B cell (primary cell): ENCODE results near the gene GARIN5A. TPM values are rescaled to one million over a fixed set of nuclear protein-coding genes. Genes with fewer than 3 reads are reported as not detected.

Experiments used
- ATAC-seq: fragments of 200-7000 bp; cut with Tn5 transposase; one replicate; pipeline ENCODE4 v1.10.0; 2021; ENCODE audit warnings: low read depth, mild to moderate bottlenecking, moderate number of reproducible peaks, moderate library complexity
- CTCF ChIA-PET: fragments of 350-600 bp; sonication (Branson Sonifier 250); formaldehyde crosslinking; loops from one replicate; lab custom pipeline; 2021; ENCODE audit warnings: antibody characterized with exemption, inconsistent platforms; lab: Charles Lee
- POLR2A ChIA-PET: fragments of 350-600 bp; sonication (Branson Sonifier 250); formaldehyde crosslinking; loops from one replicate; lab custom pipeline; 2021; ENCODE audit warnings: antibody characterized with exemption; lab: Charles Lee
- DNase-seq: peaks from one replicate; pipeline ENCODE4 v3.0.0; 2013
- H2AFZ ChIP-seq: 2 replicates; pipeline ENCODE4 v1.6.1; 2012; ENCODE audit warnings: mild to moderate bottlenecking, low read depth, low read length; ENCODE audit not compliant: insufficient read depth, poor library complexity, severe bottlenecking
- H3K27ac ChIP-seq, 2 donors: 1 replicate in 1 of 2; 2 replicates in 1 of 2; pipeline ENCODE4 v1.5.1; 2012 to 2013; ENCODE audit warnings: low read length in 2 of 2, mild to moderate bottlenecking in 2 of 2, moderate library complexity in 1 of 2
- H3K27me3 ChIP-seq, 4 experiments: fragments of 200-600 bp in 1 of 4; sonication (generic) in 1 of 4; replicated peaks in 1 of 4; 1 replicate in 2 of 4; 2 replicates in 2 of 4; pipeline versions ENCODE4 v1.6.1 to v1.7.0; 2013 to 2016; ENCODE audit warnings: low read length in 3 of 4, mild to moderate bottlenecking in 2 of 4, mixed read lengths in 1 of 4, moderate library complexity in 1 of 4; ENCODE audit not compliant: insufficient read depth in 4 of 4, control insufficient read depth in 3 of 4; ENCODE audit errors: control extremely low read depth in 1 of 4
- H3K36me3 ChIP-seq, 2 experiments: replicated peaks in 1 of 2; 1 replicate in 1 of 2; 2 replicates in 1 of 2; pipeline versions ENCODE4 v1.6.1 to v1.7.1; 2013; ENCODE audit warnings: low read length in 1 of 2; ENCODE audit not compliant: insufficient read depth in 2 of 2, control insufficient read depth in 1 of 2; ENCODE audit errors: control extremely low read depth in 1 of 2, extremely low read depth in 1 of 2
- H3K4me1 ChIP-seq, 2 donors: fragments of 200-600 bp in 1 of 2; sonication (generic) in 1 of 2; 1 replicate in 1 of 2; 2 replicates in 1 of 2; pipeline versions ENCODE4 v1.5.1 to v1.6.1; 2013 to 2017; ENCODE audit warnings: low read length in 2 of 2; ENCODE audit not compliant: control insufficient read depth in 2 of 2, insufficient read depth in 2 of 2
- H3K4me2 ChIP-seq: replicated peaks from 2 replicates; pipeline ENCODE3; 2012; ENCODE audit warnings: mild to moderate bottlenecking, low read depth, low read length; ENCODE audit not compliant: poor library complexity, severe bottlenecking
- H3K4me3 ChIP-seq, 5 experiments: fragments of 200-600 bp in 1 of 5; sonication (generic) in 1 of 5; 1 replicate in 3 of 5; 2 replicates in 2 of 5; pipeline versions ENCODE4 v1.5.1 to v1.7.0; 2011 to 2016; ENCODE audit warnings: low read length in 4 of 5, mild to moderate bottlenecking in 4 of 5, low read depth in 2 of 5, control low read depth in 1 of 5, moderate library complexity in 1 of 5; ENCODE audit not compliant: insufficient read depth in 1 of 5; ENCODE audit errors: control extremely low read depth in 1 of 5, extremely low read depth in 1 of 5
- H3K79me2 ChIP-seq: fragments of 200-600 bp; sonication (generic); one replicate; pipeline ENCODE4 v1.6.0; 2016; ENCODE audit warnings: low read length; ENCODE audit not compliant: control insufficient read depth, insufficient read depth
- H3K9ac ChIP-seq: fragments of 200-600 bp; sonication (generic); 2 replicates; pipeline ENCODE4 v1.6.1; 2017; ENCODE audit warnings: mild to moderate bottlenecking, low read length, moderate library complexity
- H3K9me3 ChIP-seq, 3 donors: one replicate each; pipeline versions ENCODE4 v1.6.1 to v1.7.1; 2013; ENCODE audit warnings: low read length in 2 of 3; ENCODE audit not compliant: control insufficient read depth in 2 of 3, insufficient read depth in 1 of 3; ENCODE audit errors: control extremely low read depth in 1 of 3
- H4K20me1 ChIP-seq: 2 replicates; pipeline ENCODE4 v1.6.0; 2012; ENCODE audit warnings: mild to moderate bottlenecking, low read length; ENCODE audit not compliant: insufficient read depth, control insufficient read depth, poor library complexity, severe bottlenecking
- H3K27ac Mint-ChIP-seq: one replicate; pipeline ENCODE4 v1.8.0; 2021; ENCODE audit warnings: mixed read lengths
- H3K27me3 Mint-ChIP-seq: one replicate; pipeline ENCODE4 v1.8.0; 2021; ENCODE audit warnings: mixed read lengths
- H3K4me1 Mint-ChIP-seq: one replicate; pipeline ENCODE4 v1.8.0; 2021; ENCODE audit warnings: mixed read lengths
- H3K4me3 Mint-ChIP-seq: one replicate; pipeline ENCODE4 v1.8.0; 2021; ENCODE audit warnings: mixed read lengths
- H3K9me3 Mint-ChIP-seq: one replicate; pipeline ENCODE4 v1.8.0; 2022; ENCODE audit warnings: mixed read lengths; ENCODE audit not compliant: insufficient read depth
- EZH2 ChIP-seq: IDR thresholded peaks from 2 replicates; pipeline ENCODE4 v1.6.1; 2012; ENCODE audit warnings: borderline replicate concordance, low read depth, mild to moderate bottlenecking, moderate library complexity, low read length; ENCODE audit not compliant: insufficient read depth, poor library complexity, severe bottlenecking
- WGBS: methylation state at CpG from one replicate; pipeline ENCODE4 v1.1.5; 2013; ENCODE audit warnings: missing lambda C conversion rate; ENCODE audit not compliant: insufficient coverage; 5-methylcytosine and 5-hydroxymethylcytosine counted together
- intact Hi-C: fragments of 100-400 bp; cut with micrococcal nuclease; formaldehyde crosslinking; loops from one replicate; pipeline ENCODE4 v1.10.0; 2022
- polyA plus RNA-seq: library from polyadenylated mRNA; depleted of rRNA; stranded (reverse); fragments of >200 nt; gene quantifications from 2 replicates; pipeline ENCODE4 v1.2.3, GENCODE V29; 2012
- total RNA-seq, 2 donors: library from RNA; stranded (reverse); fragments of 120-200 nt in 1 of 2; gene quantifications; 1 replicate in 1 of 2; 2 replicates in 1 of 2; pipeline versions ENCODE4 v1.2.3 to v1.2.4, GENCODE V29; 2013 to 2022
- TF ChIP-seq, protein P1 (sequence below): fragments of 200-600 bp; IDR thresholded peaks from one replicate; pipeline ENCODE4 v1.8.0; 2022; ENCODE audit warnings: antibody characterized with exemption, mild to moderate bottlenecking

Gene GARIN5A
- total and polyA plus RNA-seq, 2 donors (not counting 1 experiment from before 2014, with no cell fraction given): 0.22 to 0.34 TPM

DNA sequence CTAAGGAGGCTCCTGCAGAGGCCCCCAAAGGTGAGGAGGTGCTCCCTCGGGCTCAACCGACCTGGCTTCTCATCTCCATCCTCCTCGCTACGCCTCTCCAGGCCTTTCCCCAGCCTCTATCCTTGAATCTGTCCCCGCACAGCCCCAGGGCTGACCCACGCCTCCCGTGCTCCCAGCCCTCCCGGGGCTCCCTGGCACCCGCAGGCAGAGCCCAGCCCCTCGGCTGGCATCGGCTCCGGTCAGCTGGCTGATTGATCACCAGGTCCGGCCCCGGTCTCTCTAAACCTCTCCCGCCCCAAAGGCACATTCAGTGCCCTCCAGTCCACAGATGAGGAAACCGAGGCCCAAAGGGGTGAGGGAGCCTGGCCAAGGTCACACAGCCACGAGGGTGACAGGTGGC is 41.4 kb downstream of the GARIN5A start:
- Mint-ChIP-seq H3K27ac (peak overlapping the region; percentile 41), H3K27me3 (no peaks in the 10 kb centered on the region), H3K9me3 (no peaks in the 10 kb centered on the region), H3K4me3 (no peak overlapping the region), H3K4me1 (peaks cover 60% of the 10 kb centered on the region)
- ATAC-seq (no peak), DNase-seq (no peak)
- Histone ChIP-seq H3K9me3 (peaks cover 0 to 6% (median 0%) of the 10 kb centered on the region in 3 donors), H4K20me1 (no peaks in the 10 kb centered on the region), H3K9ac (no peak overlapping the region), H3K27ac (peak overlapping the region; percentile 12 to 18), H2AFZ (no peak overlapping the region), H3K4me1 (peaks cover 46 to 58% of the 10 kb centered on the region in 2 donors), H3K27me3 (no peaks in the 10 kb centered on the region), H3K79me2 (no peaks in the 10 kb centered on the region), H3K36me3 (no peaks in the 10 kb centered on the region), H3K4me3 (no peak overlapping the region), H3K4me2 (peak overlapping the region; percentile 92)
- TF ChIP-seq, protein P1, sequence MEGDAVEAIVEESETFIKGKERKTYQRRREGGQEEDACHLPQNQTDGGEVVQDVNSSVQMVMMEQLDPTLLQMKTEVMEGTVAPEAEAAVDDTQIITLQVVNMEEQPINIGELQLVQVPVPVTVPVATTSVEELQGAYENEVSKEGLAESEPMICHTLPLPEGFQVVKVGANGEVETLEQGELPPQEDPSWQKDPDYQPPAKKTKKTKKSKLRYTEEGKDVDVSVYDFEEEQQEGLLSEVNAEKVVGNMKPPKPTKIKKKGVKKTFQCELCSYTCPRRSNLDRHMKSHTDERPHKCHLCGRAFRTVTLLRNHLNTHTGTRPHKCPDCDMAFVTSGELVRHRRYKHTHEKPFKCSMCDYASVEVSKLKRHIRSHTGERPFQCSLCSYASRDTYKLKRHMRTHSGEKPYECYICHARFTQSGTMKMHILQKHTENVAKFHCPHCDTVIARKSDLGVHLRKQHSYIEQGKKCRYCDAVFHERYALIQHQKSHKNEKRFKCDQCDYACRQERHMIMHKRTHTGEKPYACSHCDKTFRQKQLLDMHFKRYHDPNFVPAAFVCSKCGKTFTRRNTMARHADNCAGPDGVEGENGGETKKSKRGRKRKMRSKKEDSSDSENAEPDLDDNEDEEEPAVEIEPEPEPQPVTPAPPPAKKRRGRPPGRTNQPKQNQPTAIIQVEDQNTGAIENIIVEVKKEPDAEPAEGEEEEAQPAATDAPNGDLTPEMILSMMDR: no peak
- TF ChIP-seq EZH2: no peak
- 89% methylated on average over 16 of the region's 17 CpGs for WGBS
- CTCF ChIA-PET: interaction anchor here (0.6 kb wide), 1 partner anchor 27 kb away, joined by 3 read pairs; no protein-coding TSS in a partner anchor
- intact Hi-C loops: no loop called here
- POLR2A ChIA-PET: no interaction called here

DNA sequence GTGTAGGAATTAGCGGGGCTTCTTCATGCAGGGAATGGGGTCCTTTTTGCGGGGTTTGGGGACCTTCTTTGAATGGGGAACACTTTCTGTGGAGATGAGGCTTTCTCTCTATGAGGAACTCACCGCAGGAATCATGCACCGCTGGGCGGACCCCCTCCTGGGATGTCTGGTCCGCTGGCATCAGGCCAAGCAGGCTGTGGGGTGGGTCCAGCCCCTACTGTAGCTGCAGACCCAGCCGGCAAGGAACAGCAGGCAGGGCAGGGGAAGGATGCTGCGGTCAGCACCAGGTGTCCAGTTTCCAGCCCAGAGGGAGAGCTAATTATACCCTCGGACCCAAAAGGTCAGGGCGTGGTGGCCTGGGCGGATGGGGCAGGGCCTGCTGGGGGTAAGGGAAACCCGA is 42.1 kb downstream of the GARIN5A start:
- H3K27me3 ChIP-seq: no peaks in the 10 kb centered on the region
- Mint-ChIP-seq H3K9me3 (no peaks in the 10 kb centered on the region), H3K4me3 (peak overlapping the region; percentile 79), H3K4me1 (peaks cover 66% of the 10 kb centered on the region), H3K27ac (peak overlapping the region; percentile 86), H3K27me3 (no peaks in the 10 kb centered on the region)
- ChIA-PET POLR2A (interaction anchor here (1.4 kb wide), 1 partner anchor 26 kb away, joined by 5 read pairs; no protein-coding TSS in a partner anchor), CTCF (interaction anchor here (0.6 to 1.1 kb wide), 2 partner anchors 26 to 28 kb away, joined by 3 to 7 read pairs; no protein-coding TSS in a partner anchor)
- peaks cover 0 to 10% (median 0%) of the 10 kb centered on the region in 3 donors for H3K9me3 ChIP-seq
- peaks cover 52 to 65% of the 10 kb centered on the region in 2 donors for H3K4me1 ChIP-seq
- intact Hi-C loops: loop anchor here (1.0 to 5.0 kb wide), 2 partner anchors 27 to 77 kb away; no protein-coding TSS in a partner anchor
- H3K9ac ChIP-seq: peak overlapping the region; percentile 49
- no peak overlapping the region for H2AFZ ChIP-seq
- H4K20me1 ChIP-seq: no peaks in the 10 kb centered on the region
- no peaks in the 10 kb centered on the region for H3K36me3 ChIP-seq
- peak overlapping the region; percentile 92 for H3K4me2 ChIP-seq
- peak; percentile 77 for DNase-seq
- H3K79me2 ChIP-seq: no peaks in the 10 kb centered on the region
- 9% methylated on average over 9 of the region's 12 CpGs for WGBS
- ATAC-seq: no peak
- H3K4me3 ChIP-seq: peak overlapping the region in 3 of 5 experiments; percentile 1 to 23 (median 19)
- peak overlapping the region; percentile 97 to 99 for H3K27ac ChIP-seq
- TF ChIP-seq, protein P1: no peak
- TF ChIP-seq EZH2: no peak
